Left ventricle myocardium superior (tissue), 1 donor: ENCODE results near the gene CHORDC1. TPM values are rescaled to one million over a fixed set of nuclear protein-coding genes. Genes with fewer than 3 reads are reported as not detected.
A peak's percentile ranks its signal among the peaks of the same experiment; 100 is the strongest.
"Not testable (repeated sequence)": the region's sequence is repeated elsewhere in the genome, so short reads cannot be mapped to it uniquely, and the experiment has no call there.

Source experiments
- ATAC-seq: fragments of 200-7000 bp; cut with Tn5 transposase; one replicate; pipeline ENCODE4 v1.9.1; 2020; ENCODE audit warnings: mild to moderate bottlenecking, moderate library complexity
- DNase-seq: peaks from one replicate; pipeline ENCODE4 v3.0.0-alpha.2; 2020
- intact Hi-C: fragments of 100-400 bp; cut with micrococcal nuclease; formaldehyde crosslinking; loops from one replicate; pipeline ENCODE4 v1.11.0; 2022
- long read RNA-seq: library from polyadenylated mRNA; unstranded; transcript quantifications from one replicate; pipeline ENCODE4 v2.0.0, GENCODE V29; 2021
- total RNA-seq: library from RNA; stranded (reverse); fragmentation: NEBNext Ultra II Directional; extraction: Animal tissue kit (Norgen Biotek cat#: 25700); gene quantifications from one replicate; pipeline ENCODE4 v1.2.1, GENCODE V29; 2021
- donor health status: DM: no; HTN: yes; CAD: no; lungs with severe emphysema.

CHORDC1 gene
- 37.9 TPM for total RNA-seq
- long read RNA-seq, transcript CHORDC1-201 (11 exons, 2,654 nt): major isoform, 42 of 44 reads
- long read RNA-seq, partial matches to known transcripts: 1 of 44 reads
- long read RNA-seq, other reads (novel, unspliced or antisense): 1 of 44 reads

- intact Hi-C loops: no loop called here
- peak; percentile 98 for ATAC-seq
- peak; percentile 94 for DNase-seq
Measured at GRCh38 chr11:90222459-90223247, at the start of gene CHORDC1. CHORDC1 (minus strand) TSS chr11:90223049; CDS start chr11:90222954, 95 bp downstream.

DNA sequence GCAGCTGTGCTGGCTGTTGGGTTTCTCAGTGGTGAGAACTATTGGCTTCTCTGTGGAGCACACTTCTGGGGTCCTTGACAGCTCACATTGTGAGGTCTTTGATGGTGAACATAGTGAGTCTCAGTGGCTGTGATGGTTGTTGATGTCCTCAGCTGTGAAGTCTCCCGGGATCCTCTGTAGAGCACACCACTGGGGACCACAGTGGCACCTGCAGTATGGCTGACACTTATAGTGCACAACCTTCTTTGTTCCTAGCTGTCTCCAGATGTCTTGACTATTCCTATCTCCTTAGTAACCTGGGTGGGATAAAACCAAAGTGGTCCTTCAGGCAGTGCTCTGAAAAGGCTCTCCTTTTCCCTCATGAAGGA is 34.3 kb upstream of the CHORDC1 start:
- intact Hi-C loops: no loop called here
- no peak for ATAC-seq

DNA sequence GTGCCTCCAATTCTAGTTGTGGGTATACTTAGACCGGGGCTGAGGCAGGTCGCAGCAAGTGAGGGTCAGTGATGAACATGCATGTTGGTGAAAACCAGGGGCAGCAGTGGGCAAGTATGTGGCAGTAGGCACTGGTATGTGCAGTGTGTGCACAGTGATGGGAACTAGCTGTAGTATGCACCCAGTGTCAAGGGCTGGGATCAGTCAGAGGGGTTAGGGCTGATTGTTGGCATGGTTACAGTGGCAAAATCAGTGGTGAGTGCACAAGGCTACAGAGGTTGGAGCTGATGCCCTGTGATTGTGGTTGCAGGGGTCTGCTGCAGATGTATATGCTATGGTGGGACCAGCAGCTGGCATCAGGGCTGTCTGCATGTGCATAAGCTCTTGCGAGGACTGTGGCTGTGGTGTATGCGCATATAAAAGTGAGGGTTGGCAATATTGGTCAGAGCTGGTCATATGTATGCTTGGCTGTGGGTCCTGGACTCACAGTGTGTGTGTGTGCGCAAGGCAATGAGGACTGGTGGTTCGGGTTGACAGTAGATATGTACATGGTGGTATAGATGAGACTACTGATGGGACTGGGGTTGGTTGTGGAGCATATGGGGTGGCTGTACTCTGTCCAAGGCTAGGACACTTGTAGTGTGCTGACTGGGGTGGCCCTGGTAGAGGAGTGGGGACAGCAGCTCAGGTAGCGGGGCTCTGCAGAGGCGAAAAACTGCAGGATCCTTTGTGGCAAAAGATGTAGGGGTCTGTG is 33.7 kb upstream of the CHORDC1 start:
- DNase-seq (no peak), ATAC-seq (no peak)
- intact Hi-C loops: no loop called here

More for the DNA sequence above, 34.3 kb upstream of the CHORDC1 start:
- DNase-seq: no peak

- intact Hi-C loops: no loop called here
- DNase-seq (no peak), ATAC-seq (no peak)
Measured at GRCh38 chr11:90254065-90254464, 31.2 kb upstream of the CHORDC1 start.

DNA sequence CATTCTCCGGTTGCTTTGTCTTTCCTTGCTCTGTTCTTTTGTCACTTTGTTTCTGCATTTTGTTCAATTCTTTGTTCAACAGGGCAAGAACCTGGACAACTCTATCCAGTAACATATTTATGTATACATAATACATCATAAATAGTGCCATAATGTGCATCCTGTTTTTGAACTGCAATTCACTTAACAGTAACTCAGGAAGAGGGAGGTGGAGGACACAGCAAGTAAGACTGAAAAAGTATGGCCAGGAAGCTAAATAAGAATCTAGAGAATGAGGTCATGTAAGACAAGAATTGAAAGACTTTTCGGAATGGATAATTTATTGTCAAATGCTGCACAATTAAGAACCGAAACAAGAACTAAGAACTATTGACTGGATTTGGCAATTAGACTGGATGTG is 29.2 kb upstream of the CHORDC1 start:
- DNase-seq (no peak), ATAC-seq (no peak)
- intact Hi-C loops: no loop called here

- intact Hi-C loops: no loop called here
- DNase-seq (no peak), ATAC-seq (no peak)
Measured at GRCh38 chr11:90251599-90251998, 28.8 kb upstream of the CHORDC1 start.

GRCh38 chr11:90250970-90251369 is 28.1 kb upstream of the CHORDC1 start:
- intact Hi-C loops: no loop called here
- DNase-seq (no peak), ATAC-seq (no peak)

- ATAC-seq (no peak), DNase-seq (no peak)
- intact Hi-C loops: no loop called here
Measured at GRCh38 chr11:90246468-90246867, 23.6 kb upstream of the CHORDC1 start.

- intact Hi-C loops: no loop called here
- no peak for ATAC-seq
- DNase-seq: no peak
Measured at GRCh38 chr11:90243534-90243933, 20.7 kb upstream of the CHORDC1 start.

- DNase-seq: no peak
- ATAC-seq: no peak
- intact Hi-C loops: no loop called here
Measured at GRCh38 chr11:90242894-90243416, 20.1 kb upstream of the CHORDC1 start.

- DNase-seq: no peak
- ATAC-seq: no peak
- intact Hi-C loops: no loop called here
Measured at GRCh38 chr11:90241414-90241813, 18.6 kb upstream of the CHORDC1 start.

GRCh38 chr11:90239967-90240636 is 17.3 kb upstream of the CHORDC1 start:
- DNase-seq, intact Hi-C loops, ATAC-seq: not testable (repeated sequence)

DNA sequence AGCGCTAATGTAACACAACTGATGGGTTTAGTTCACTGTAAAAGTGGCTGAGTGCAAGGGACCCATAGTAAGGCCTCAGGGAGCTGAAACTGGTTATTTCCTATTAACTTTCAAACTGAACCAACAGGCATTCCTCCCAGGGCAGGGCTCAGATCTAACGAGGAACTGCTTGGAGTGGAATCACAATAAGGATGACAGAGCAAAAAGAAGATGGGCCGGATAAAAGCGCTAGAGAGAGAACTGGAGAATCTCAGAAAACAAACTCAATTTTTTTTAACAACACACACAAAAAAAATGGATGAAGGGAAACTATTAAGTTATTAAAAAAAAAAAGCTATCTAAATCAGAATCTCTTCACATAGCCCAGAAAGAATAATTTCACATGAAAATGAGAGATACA is 14.2 kb upstream of the CHORDC1 start:
- DNase-seq (no peak), ATAC-seq (no peak)
- intact Hi-C loops: no loop called here

DNA sequence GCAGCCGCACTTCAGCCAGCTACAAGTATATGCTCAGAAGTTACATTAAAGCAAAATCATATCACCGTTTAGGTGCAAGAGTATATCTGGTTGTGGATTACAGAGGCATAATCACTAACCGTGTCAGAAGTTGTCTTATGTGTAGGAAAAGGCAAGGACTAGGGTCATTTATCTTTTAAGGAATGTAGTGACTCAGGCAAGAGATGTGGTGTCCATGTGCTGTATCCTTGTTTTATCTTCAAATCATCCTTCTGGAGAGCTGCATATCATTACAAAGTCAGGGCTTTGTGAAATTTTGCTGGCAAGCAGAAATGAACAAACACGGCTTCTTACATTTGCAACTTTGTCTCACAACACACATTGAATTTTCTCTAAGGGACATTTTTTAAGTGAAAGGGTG is 12.7 kb upstream of the CHORDC1 start:
- no peak for DNase-seq
- no peak for ATAC-seq
- intact Hi-C loops: no loop called here

DNA sequence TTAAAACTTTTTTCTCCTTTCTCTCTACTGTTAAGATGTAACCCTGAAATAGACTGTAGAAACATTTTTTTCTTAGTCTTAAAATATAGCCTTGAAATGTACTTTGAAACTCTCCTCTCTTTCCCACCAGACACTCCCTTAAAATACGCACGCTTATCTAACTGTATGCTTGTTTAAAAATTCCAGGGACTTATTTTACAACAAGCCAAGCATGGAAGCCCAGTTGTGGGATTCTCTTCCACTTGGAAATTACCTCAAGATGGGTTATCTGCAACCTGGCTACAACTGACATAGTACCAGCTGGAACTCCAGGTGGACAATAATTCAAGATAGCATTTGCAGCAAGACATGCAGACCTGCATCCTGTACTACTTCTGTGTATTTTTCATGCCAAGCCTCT is 12.1 kb upstream of the CHORDC1 start:
- DNase-seq: no peak
- no peak for ATAC-seq
- intact Hi-C loops: no loop called here

DNA sequence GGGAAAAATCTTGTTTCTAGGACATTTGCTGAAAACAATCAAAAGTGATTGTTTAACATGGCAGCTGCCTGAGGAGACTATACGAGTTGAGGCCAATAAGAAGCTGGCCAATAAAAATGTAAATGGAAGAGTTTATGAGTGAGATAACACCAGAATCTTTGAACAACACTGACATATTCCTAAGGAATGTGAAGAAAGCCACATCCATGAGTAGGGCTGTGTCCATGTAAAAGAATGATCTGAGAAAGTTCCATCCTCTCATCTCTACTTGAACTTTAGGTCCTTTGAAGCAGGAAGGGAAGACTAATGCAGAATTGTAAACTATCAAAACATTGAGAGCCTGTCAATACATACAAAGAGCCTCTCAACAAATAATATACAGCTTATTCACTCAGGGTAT is 6.9 kb upstream of the CHORDC1 start:
- ATAC-seq (no peak), DNase-seq (no peak)
- intact Hi-C loops: no loop called here

- intact Hi-C loops: no loop called here
- ATAC-seq (no peak), DNase-seq (no peak)
Measured at GRCh38 chr11:90228056-90228455, 5.2 kb upstream of the CHORDC1 start.

DNA sequence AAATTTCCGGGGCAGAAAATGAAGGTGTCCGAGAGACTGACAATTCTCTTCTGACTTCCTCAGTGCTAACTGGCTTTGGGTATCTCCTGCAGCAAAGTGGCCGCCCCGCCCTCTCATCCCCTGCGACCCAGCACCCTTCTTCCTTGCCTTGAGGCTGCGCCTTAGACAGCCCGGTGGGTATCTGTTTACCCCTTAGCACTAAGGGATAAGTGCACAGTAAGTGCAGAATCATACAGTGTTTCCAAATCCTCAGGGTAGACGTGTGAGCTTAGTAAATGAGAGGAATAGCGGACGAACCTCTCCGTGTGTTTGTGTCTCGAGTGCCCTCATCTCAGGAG is 368 bp upstream of the CHORDC1 start:
- intact Hi-C loops: no loop called here
- no peak for DNase-seq
- peak; percentile 72 for ATAC-seq

DNA sequence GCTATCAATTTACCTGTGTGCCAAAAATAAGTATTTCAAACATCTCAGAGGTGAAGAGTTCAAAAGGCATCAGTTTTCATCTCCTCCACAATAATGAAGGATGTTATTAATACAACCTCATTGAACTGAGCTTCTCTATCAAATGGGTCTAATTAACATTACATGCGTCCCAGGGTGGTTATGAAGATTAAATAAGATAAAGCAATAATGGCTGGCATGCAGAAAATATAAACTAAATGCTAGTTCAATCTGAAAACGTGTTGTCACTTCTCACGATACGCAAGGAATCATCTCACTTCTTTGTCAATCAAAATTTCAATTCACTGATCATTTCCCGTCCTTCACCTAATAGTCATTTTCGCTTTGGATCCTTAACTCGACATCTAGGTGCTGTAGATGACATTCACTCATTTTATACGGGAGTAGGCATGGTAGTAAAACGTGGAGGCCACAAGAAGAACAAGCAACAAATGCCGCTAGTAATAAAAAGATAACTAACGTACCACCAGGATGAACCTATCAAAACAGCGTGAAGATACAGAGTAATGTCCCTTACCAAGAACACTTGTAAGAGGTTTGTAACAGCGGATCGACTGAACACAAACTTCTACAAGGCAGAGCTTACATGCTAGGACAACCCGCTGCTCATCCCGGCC is 918 bp downstream of the CHORDC1 start:
- DNase-seq (no peak), ATAC-seq (no peak)
- intact Hi-C loops: no loop called here
